ENCODE results near the gene KIF18A. TPM values are rescaled to one million over a fixed set of nuclear protein-coding genes. Genes with fewer than 3 reads are reported as not detected.
"Not testable (repeated sequence)": the region's sequence is repeated elsewhere in the genome, so short reads cannot be mapped to it uniquely, and the experiment has no call there.

Gene KIF18A
- total and polyA plus RNA-seq, 7 donors = under 0.01 to 2.7 (median 0.49) TPM

DNA sequence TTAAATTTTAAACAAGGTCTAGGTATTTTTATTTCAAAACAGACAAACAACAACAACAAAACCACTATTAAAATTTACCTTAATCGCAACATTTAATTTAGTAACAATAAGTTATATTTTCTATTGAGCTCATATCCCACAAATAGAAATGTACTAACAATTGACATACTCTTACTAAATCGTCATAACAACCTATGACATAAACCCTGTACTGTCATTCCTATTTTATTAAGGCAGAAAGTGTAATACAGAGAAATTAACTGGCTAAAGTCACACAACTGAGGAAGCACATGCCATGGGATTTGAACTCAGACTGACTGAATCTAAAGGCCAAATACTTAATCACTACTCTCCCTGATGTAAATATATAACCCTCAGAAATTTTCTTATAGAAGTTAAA is 3.0 kb downstream of the KIF18A start:
- Histone ChIP-seq H3K36me3 (no peaks in the 10 kb centered on the region), H3K27ac (no peak overlapping the region), H3K4me3 (no peak overlapping the region), H3K4me1 (peaks cover 0 to 24% (median 17%) of the 10 kb centered on the region in 4 donors), H3K27me3 (no peaks in the 10 kb centered on the region), H3K9me3 (no peaks in the 10 kb centered on the region)
- intact Hi-C loops (cut with DNase I) = loop anchor here (10.0 kb wide), 1 partner anchor 600 kb away; the partner anchor contains the start of gene LIN7C
- WGBS, 2 donors = 91 to 92% methylated on average over 2 of the region's 2 CpGs
- DNase-seq = no peak
- TF ChIP-seq EP300 (IDR thresholded peaks at IDR 0.05) (no peak), POLR2AphosphoS5 (IDR thresholded peaks at IDR 0.05) (no peak), POLR2A (IDR thresholded peaks at IDR 0.05) (no peak)
- TF ChIP-seq, protein P1, sequence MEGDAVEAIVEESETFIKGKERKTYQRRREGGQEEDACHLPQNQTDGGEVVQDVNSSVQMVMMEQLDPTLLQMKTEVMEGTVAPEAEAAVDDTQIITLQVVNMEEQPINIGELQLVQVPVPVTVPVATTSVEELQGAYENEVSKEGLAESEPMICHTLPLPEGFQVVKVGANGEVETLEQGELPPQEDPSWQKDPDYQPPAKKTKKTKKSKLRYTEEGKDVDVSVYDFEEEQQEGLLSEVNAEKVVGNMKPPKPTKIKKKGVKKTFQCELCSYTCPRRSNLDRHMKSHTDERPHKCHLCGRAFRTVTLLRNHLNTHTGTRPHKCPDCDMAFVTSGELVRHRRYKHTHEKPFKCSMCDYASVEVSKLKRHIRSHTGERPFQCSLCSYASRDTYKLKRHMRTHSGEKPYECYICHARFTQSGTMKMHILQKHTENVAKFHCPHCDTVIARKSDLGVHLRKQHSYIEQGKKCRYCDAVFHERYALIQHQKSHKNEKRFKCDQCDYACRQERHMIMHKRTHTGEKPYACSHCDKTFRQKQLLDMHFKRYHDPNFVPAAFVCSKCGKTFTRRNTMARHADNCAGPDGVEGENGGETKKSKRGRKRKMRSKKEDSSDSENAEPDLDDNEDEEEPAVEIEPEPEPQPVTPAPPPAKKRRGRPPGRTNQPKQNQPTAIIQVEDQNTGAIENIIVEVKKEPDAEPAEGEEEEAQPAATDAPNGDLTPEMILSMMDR (IDR thresholded peaks at IDR 0.05) = no peak

DNA sequence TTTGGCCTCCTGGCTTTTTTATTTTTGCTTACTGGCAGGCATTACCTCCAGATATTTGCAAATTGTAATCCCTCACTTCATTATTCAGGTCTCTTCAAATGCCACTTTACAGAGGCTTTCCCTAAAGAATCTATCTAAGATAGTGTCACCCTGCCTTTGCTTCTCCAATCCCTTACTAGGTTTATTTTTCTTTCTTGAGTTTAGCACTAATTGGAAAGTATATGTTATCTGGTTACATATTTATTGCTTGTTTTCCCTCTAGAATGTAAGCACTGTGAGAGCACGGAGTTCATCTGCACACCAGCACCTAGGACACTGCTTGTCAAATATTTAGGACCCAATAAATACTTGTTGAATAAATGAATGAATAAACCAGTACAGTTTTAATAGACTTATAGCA is 3.5 kb downstream of the KIF18A start:
- TF ChIP-seq POLR2A (IDR thresholded peaks at IDR 0.05) (no peak), POLR2AphosphoS5 (IDR thresholded peaks at IDR 0.05) (no peak), EP300 (IDR thresholded peaks at IDR 0.05) (no peak)
- TF ChIP-seq, protein P1 (IDR thresholded peaks at IDR 0.05) = no peak
- Histone ChIP-seq H3K4me3 (no peak overlapping the region), H3K9me3 (no peaks in the 10 kb centered on the region), H3K36me3 (no peaks in the 10 kb centered on the region), H3K27ac (no peak overlapping the region), H3K4me1 (peaks cover 0 to 19% (median 13%) of the 10 kb centered on the region in 4 donors), H3K27me3 (no peaks in the 10 kb centered on the region)
- DNase-seq = no peak
- intact Hi-C loops (cut with DNase I) = loop anchor here (10.0 kb wide), 1 partner anchor 600 kb away; the partner anchor contains the start of gene LIN7C
- 93 to 95% methylated on average over 1 of the region's 1 CpG for WGBS, 2 donors

DNA sequence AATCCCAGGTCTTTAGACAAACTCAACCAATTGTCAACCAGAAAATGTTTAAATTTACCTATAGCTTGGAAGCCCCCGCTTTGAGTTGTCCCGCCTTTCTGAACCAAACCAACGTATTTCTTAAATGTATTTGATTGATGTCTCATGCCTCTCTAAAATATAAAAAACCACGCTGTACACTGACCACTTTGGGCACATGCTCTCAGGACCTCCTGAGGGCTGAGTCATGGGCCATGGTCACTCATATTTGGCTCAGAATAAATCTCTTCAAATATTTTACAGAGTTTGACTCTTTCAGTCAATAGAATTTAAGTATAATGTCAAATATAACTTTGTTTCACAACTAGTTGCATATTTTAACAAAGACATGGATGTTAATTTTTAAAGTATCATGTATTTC is 5.7 kb downstream of the KIF18A start:
- 95 to 97% methylated on average over 4 of the region's 4 CpGs for WGBS, 2 donors
- H3K9me3 ChIP-seq, H3K4me3 ChIP-seq, H3K4me1 ChIP-seq, H3K27ac ChIP-seq, H3K27me3 ChIP-seq, H3K36me3 ChIP-seq, DNase-seq: not testable (repeated sequence)
- intact Hi-C loops (cut with DNase I) = loop anchor here (10.0 kb wide), 1 partner anchor 597 kb away; the partner anchor contains the start of gene LIN7C

DNA sequence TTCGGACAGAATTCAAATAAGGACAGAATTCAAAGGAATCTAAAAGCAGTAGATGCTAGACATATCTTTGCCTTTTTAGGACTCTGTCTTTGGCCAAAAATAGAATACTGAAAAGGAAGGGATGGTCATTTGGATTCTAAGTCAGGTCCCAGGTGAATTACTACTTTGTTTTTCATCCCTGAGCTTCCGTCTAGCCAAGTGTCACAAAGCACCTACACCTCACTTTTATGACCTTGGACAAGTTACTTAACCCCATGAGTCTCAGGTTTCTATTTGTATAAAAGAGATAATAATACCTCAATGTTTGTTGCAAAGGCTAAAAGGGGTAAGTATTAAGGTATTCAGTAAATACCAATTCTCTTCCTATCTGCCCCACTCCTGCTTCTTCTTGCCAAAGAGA is 7.3 kb downstream of the KIF18A start:
- Histone ChIP-seq H3K9me3 (no peaks in the 10 kb centered on the region), H3K4me3 (no peak overlapping the region), H3K27me3 (no peaks in the 10 kb centered on the region), H3K4me1 (no peaks in the 10 kb centered on the region), H3K36me3 (no peaks in the 10 kb centered on the region), H3K27ac (no peak overlapping the region)
- TF ChIP-seq POLR2AphosphoS5 (IDR thresholded peaks at IDR 0.05) = no peak
- no peak for TF ChIP-seq EP300 (IDR thresholded peaks at IDR 0.05)
- no peak for TF ChIP-seq POLR2A (IDR thresholded peaks at IDR 0.05)
- TF ChIP-seq, protein P1 (IDR thresholded peaks at IDR 0.05) = no peak
- no peak for DNase-seq
- intact Hi-C loops (cut with DNase I) = loop anchor here (10.0 kb wide), 1 partner anchor 596 kb away; the partner anchor contains the start of gene LIN7C
- WGBS, 2 donors = 53 to 81% methylated on average over 2 of the region's 2 CpGs

DNA sequence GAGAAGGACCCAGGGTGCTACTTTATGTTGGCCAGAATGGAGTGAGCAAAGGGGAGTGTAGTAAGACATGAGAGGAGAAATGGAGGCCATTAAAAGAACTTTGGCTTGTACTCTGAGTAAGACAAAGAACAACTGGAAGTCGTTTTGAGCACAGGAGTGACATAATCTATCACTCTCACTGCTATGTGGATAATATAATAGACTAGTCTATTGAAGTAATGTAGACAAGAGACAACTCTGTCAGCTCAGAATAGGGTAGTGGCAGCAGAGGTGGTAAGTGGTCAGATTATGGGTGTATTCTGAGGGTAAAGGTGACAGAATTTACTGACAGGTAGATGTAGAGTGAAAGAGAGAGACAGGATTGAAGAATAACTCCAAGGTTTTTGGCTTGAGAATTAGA is 8.2 kb downstream of the KIF18A start:
- H3K36me3 ChIP-seq = no peaks in the 10 kb centered on the region
- H3K27me3 ChIP-seq = no peaks in the 10 kb centered on the region
- no peak for TF ChIP-seq EP300 (IDR thresholded peaks at IDR 0.05)
- TF ChIP-seq POLR2AphosphoS5 (IDR thresholded peaks at IDR 0.05) = no peak
- no peak for TF ChIP-seq POLR2A (IDR thresholded peaks at IDR 0.05)
- TF ChIP-seq, protein P1 (IDR thresholded peaks at IDR 0.05) = no peak
- 18 to 57% methylated on average over 1 of the region's 1 CpG for WGBS, 2 donors
- H3K4me1 ChIP-seq = no peaks in the 10 kb centered on the region
- intact Hi-C loops (cut with DNase I) = loop anchor here (10.0 kb wide), 1 partner anchor 595 kb away; the partner anchor contains the start of gene LIN7C
- no peak overlapping the region for H3K27ac ChIP-seq
- no peak for DNase-seq
- H3K4me3 ChIP-seq = no peak overlapping the region
- H3K9me3 ChIP-seq = no peaks in the 10 kb centered on the region

Measured in sigmoid colon (tissue), 7 donors.